Lower lobe of right lung (tissue), 2 donors: ENCODE results near the gene NFIA. TPM values are rescaled to one million over a fixed set of nuclear protein-coding genes. Genes with fewer than 3 reads are reported as not detected.

ENCODE experiments used
- ATAC-seq, 2 donors: fragments of 200-7000 bp; cut with Tn5 transposase; one replicate each; pipeline ENCODE4 v1.9.1; 2020 to 2022; ENCODE audit warnings: mild to moderate bottlenecking in 2 of 2, moderate library complexity in 2 of 2
- DNase-seq: peaks from one replicate; pipeline ENCODE4 v3.0.0-alpha.2; 2020
- H3K27ac ChIP-seq: fragments of 200-600 bp; one replicate; pipeline ENCODE4 v1.8.0; 2022
- H3K27me3 ChIP-seq: fragments of 200-600 bp; one replicate; pipeline ENCODE4 v1.8.0; 2022; ENCODE audit warnings: low read depth
- H3K36me3 ChIP-seq: fragments of 200-600 bp; one replicate; pipeline ENCODE4 v1.8.0; 2022; ENCODE audit warnings: mild to moderate bottlenecking
- H3K4me1 ChIP-seq: fragments of 200-600 bp; one replicate; pipeline ENCODE4 v1.8.0; 2022
- H3K4me3 ChIP-seq: fragments of 200-600 bp; one replicate; pipeline ENCODE4 v1.8.0; 2022; ENCODE audit warnings: mild to moderate bottlenecking
- H3K9me3 ChIP-seq: fragments of 200-600 bp; one replicate; pipeline ENCODE4 v1.8.0; 2022
- CTCF ChIP-seq: fragments of 200-600 bp; IDR thresholded peaks from one replicate; pipeline ENCODE4 v1.8.0; 2022; ENCODE audit warnings: antibody characterized with exemption, mild to moderate bottlenecking
- intact Hi-C: fragments of 100-400 bp; cut with DNase I; formaldehyde crosslinking; loops from one replicate; pipeline ENCODE4 v1.11.0; 2022
- total RNA-seq: library from RNA; stranded (reverse); fragmentation: NEBNext Ultra II Directional; extraction: Animal tissue kit (Norgen Biotek cat#: 25700); gene quantifications from one replicate; pipeline ENCODE4 v1.2.1, GENCODE V29; 2021
- donor health status: DM: no; HTN: yes; CAD: no; lungs with severe emphysema.

Gene NFIA
- total RNA-seq, 1 donor from 2014 or later: 70.0 TPM

- no peaks in the 10 kb centered on the region for H3K27me3 ChIP-seq
- H3K36me3 ChIP-seq: no peaks in the 10 kb centered on the region
- ATAC-seq: no peak
- peak overlapping the region; percentile 48 for H3K27ac ChIP-seq
- no peak for DNase-seq
- TF ChIP-seq CTCF: no peak
- peaks cover 23% of the 10 kb centered on the region for H3K4me1 ChIP-seq
- intact Hi-C loops: no loop called here
- H3K4me3 ChIP-seq: no peak overlapping the region
- H3K9me3 ChIP-seq: no peaks in the 10 kb centered on the region
Observed at GRCh38 chr1:61102621-61103020, 20.3 kb downstream of the NFIA start.

- intact Hi-C loops: no loop called here
- Histone ChIP-seq H3K27ac (no peak overlapping the region), H3K4me3 (no peak overlapping the region), H3K36me3 (no peaks in the 10 kb centered on the region), H3K9me3 (no peaks in the 10 kb centered on the region), H3K4me1 (peaks cover 23% of the 10 kb centered on the region), H3K27me3 (no peaks in the 10 kb centered on the region)
- TF ChIP-seq CTCF: no peak
- DNase-seq (no peak), ATAC-seq (no peak)
Observed at GRCh38 chr1:61104220-61104671, 21.9 kb downstream of the NFIA start.

GRCh38 chr1:61107638-61108037, 25.3 kb downstream of the NFIA start:
- H3K4me3 ChIP-seq: no peak overlapping the region
- no peak for ATAC-seq
- intact Hi-C loops: no loop called here
- H3K4me1 ChIP-seq: peaks cover 33% of the 10 kb centered on the region
- no peaks in the 10 kb centered on the region for H3K36me3 ChIP-seq
- H3K27me3 ChIP-seq: no peaks in the 10 kb centered on the region
- no peak for TF ChIP-seq CTCF
- no peaks in the 10 kb centered on the region for H3K9me3 ChIP-seq
- H3K27ac ChIP-seq: no peak overlapping the region
- no peak for DNase-seq

DNA sequence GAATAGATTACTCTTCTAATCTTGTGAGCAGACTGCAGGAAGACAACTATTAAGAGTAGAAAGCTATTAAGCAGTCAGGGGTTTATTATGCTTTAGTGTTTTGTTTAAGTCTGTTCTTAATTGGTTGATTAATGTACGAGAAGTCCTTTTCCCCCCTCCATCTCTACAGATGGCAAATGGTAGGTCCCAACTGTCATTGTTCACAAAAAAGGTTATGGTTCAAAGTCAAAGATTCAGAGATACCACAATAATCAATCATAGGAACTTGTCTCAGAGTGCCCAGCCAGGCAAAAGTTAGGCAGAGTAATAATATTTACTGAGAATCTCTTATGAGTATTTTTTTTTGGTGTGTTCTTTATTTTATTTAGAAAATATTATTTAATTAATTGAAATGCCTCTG, 26.8 kb downstream of the NFIA start:
- DNase-seq: no peak
- Histone ChIP-seq H3K36me3 (no peaks in the 10 kb centered on the region), H3K27me3 (no peaks in the 10 kb centered on the region), H3K27ac (no peak overlapping the region), H3K4me1 (peaks cover 22% of the 10 kb centered on the region), H3K4me3 (no peak overlapping the region), H3K9me3 (no peaks in the 10 kb centered on the region)
- intact Hi-C loops: no loop called here
- ATAC-seq: no peak
- TF ChIP-seq CTCF: no peak

- H3K4me1 ChIP-seq: peaks cover 22% of the 10 kb centered on the region
- intact Hi-C loops: no loop called here
Observed at GRCh38 chr1:61109910-61110309, 27.5 kb downstream of the NFIA start.

More at GRCh38 chr1:61109910-61110309, 27.5 kb downstream of the NFIA start:
- Histone ChIP-seq H3K36me3 (no peaks in the 10 kb centered on the region), H3K4me3 (no peak overlapping the region), H3K27me3 (no peaks in the 10 kb centered on the region), H3K27ac (no peak overlapping the region), H3K9me3 (no peaks in the 10 kb centered on the region)
- DNase-seq (no peak), ATAC-seq (no peak)
- TF ChIP-seq CTCF: no peak
